ENCODE measurements around the gene DCTPP1. TPM values are rescaled to one million over a fixed set of nuclear protein-coding genes. Genes with fewer than 3 reads are reported as not detected.
A peak's percentile ranks its signal among the peaks of the same experiment; 100 is the strongest.

The DCTPP1 gene
- total and polyA plus RNA-seq, 2 of the 13 experiments (the other 11 are each of a cell fraction or from before 2014, with no cell fraction given) = 54.8 to 74.4 TPM

DNA sequence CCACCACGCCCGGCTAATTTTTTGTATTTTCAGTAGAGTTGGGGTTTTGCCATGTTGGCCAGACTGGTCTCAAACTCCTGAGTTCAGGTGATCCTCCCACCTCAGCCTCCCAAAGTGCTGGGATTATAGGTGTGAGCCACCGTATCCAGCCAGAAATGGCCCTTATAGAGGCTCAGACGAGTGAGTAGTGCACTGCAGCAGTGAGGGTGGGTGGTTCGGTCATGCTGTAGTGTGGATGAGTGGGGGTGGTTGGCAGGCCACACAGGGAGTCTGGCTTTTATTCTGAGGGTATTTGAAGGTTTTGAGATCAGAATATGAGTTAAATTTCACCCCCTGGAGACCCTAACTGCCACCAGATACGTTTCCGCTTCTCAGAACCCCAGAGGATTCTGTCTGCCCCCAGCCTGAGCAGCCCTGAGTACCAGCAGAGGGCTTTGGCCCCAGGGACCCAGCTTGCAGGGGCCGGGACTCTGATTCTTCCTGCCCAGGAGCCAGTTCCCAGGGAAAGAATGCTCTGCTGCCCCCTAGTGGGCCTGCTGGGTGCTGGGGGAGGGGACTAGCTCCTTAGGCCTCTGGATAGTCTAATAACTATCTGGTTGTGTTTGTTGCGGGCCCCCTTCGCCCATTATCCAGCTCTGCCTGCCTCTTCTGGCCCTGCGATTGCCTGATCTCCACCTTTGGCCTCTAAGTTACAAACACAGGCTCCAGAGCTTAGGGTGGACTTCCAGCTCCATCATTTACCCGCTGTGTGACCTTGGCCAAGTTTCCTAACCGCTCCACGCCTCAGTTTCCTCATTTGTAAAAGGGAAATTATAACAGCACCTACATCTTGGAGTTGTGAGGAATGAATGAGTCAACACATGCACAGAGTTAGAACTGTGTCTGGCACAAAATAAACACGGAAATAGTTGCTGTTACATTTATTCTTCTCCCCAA is 20.4 kb downstream of the DCTPP1 start (continued):
- TF ChIP-seq SNAI1 (CRISPR knock-in tag; IDR thresholded peaks at IDR 0.05; ENCODE audit: borderline replicate concordance) (0 out of 2 replicates have a peak, but pooled peaks have one; percentile 57), SUZ12 (IDR thresholded peaks at IDR 0.05; ENCODE audit: low read depth, low read length) (no peak), CBFB (CRISPR knock-in tag; IDR thresholded peaks at IDR 0.05) (no peak; the same call in 1 of the 2 replicates), SMARCE1 (IDR thresholded peaks at IDR 0.05; ENCODE audit: borderline replicate concordance) (no peak), RNF2 (conservative IDR thresholded peaks at IDR 0.05; ENCODE audit: low read depth) (no peak), ZNF441 (CRISPR knock-in tag; IDR thresholded peaks at IDR 0.05; ENCODE audit: borderline replicate concordance) (no peak), GPN1 (CRISPR knock-in tag; IDR thresholded peaks at IDR 0.05; ENCODE audit: borderline replicate concordance) (no peak), ZNF484 (CRISPR knock-in tag; IDR thresholded peaks at IDR 0.05; ENCODE audit: borderline replicate concordance, low read depth) (no peak), HES4 (CRISPR knock-in tag; IDR thresholded peaks at IDR 0.05; ENCODE audit: borderline replicate concordance) (no peak), ZNF558 (CRISPR knock-in tag; IDR thresholded peaks at IDR 0.05; ENCODE audit: borderline replicate concordance) (0 out of 2 replicates have a peak, but pooled peaks have one; percentile 7), SRSF4 (IDR thresholded peaks at IDR 0.05; ENCODE audit: low read depth, low read length, poor library complexity, severe bottlenecking) (no peak)
- TF ChIP-seq, protein P1, sequence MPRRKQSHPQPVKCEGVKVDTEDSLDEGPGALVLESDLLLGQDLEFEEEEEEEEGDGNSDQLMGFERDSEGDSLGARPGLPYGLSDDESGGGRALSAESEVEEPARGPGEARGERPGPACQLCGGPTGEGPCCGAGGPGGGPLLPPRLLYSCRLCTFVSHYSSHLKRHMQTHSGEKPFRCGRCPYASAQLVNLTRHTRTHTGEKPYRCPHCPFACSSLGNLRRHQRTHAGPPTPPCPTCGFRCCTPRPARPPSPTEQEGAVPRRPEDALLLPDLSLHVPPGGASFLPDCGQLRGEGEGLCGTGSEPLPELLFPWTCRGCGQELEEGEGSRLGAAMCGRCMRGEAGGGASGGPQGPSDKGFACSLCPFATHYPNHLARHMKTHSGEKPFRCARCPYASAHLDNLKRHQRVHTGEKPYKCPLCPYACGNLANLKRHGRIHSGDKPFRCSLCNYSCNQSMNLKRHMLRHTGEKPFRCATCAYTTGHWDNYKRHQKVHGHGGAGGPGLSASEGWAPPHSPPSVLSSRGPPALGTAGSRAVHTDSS (CRISPR knock-in tag; conservative IDR thresholded peaks at IDR 0.05) = no peak
- TF ChIP-seq, protein P2, sequence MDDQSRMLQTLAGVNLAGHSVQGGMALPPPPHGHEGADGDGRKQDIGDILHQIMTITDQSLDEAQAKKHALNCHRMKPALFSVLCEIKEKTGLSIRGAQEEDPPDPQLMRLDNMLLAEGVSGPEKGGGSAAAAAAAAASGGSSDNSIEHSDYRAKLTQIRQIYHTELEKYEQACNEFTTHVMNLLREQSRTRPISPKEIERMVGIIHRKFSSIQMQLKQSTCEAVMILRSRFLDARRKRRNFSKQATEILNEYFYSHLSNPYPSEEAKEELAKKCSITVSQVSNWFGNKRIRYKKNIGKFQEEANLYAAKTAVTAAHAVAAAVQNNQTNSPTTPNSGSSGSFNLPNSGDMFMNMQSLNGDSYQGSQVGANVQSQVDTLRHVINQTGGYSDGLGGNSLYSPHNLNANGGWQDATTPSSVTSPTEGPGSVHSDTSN (CRISPR knock-in tag; IDR thresholded peaks at IDR 0.05; ENCODE audit: borderline replicate concordance) = no peak
- TF ChIP-seq, protein P3, sequence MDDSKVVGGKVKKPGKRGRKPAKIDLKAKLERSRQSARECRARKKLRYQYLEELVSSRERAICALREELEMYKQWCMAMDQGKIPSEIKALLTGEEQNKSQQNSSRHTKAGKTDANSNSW (CRISPR knock-in tag; IDR thresholded peaks at IDR 0.05; ENCODE audit: borderline replicate concordance) = 0 out of 2 replicates have a peak, but pooled peaks have one; percentile 32
- TF ChIP-seq, protein P4, sequence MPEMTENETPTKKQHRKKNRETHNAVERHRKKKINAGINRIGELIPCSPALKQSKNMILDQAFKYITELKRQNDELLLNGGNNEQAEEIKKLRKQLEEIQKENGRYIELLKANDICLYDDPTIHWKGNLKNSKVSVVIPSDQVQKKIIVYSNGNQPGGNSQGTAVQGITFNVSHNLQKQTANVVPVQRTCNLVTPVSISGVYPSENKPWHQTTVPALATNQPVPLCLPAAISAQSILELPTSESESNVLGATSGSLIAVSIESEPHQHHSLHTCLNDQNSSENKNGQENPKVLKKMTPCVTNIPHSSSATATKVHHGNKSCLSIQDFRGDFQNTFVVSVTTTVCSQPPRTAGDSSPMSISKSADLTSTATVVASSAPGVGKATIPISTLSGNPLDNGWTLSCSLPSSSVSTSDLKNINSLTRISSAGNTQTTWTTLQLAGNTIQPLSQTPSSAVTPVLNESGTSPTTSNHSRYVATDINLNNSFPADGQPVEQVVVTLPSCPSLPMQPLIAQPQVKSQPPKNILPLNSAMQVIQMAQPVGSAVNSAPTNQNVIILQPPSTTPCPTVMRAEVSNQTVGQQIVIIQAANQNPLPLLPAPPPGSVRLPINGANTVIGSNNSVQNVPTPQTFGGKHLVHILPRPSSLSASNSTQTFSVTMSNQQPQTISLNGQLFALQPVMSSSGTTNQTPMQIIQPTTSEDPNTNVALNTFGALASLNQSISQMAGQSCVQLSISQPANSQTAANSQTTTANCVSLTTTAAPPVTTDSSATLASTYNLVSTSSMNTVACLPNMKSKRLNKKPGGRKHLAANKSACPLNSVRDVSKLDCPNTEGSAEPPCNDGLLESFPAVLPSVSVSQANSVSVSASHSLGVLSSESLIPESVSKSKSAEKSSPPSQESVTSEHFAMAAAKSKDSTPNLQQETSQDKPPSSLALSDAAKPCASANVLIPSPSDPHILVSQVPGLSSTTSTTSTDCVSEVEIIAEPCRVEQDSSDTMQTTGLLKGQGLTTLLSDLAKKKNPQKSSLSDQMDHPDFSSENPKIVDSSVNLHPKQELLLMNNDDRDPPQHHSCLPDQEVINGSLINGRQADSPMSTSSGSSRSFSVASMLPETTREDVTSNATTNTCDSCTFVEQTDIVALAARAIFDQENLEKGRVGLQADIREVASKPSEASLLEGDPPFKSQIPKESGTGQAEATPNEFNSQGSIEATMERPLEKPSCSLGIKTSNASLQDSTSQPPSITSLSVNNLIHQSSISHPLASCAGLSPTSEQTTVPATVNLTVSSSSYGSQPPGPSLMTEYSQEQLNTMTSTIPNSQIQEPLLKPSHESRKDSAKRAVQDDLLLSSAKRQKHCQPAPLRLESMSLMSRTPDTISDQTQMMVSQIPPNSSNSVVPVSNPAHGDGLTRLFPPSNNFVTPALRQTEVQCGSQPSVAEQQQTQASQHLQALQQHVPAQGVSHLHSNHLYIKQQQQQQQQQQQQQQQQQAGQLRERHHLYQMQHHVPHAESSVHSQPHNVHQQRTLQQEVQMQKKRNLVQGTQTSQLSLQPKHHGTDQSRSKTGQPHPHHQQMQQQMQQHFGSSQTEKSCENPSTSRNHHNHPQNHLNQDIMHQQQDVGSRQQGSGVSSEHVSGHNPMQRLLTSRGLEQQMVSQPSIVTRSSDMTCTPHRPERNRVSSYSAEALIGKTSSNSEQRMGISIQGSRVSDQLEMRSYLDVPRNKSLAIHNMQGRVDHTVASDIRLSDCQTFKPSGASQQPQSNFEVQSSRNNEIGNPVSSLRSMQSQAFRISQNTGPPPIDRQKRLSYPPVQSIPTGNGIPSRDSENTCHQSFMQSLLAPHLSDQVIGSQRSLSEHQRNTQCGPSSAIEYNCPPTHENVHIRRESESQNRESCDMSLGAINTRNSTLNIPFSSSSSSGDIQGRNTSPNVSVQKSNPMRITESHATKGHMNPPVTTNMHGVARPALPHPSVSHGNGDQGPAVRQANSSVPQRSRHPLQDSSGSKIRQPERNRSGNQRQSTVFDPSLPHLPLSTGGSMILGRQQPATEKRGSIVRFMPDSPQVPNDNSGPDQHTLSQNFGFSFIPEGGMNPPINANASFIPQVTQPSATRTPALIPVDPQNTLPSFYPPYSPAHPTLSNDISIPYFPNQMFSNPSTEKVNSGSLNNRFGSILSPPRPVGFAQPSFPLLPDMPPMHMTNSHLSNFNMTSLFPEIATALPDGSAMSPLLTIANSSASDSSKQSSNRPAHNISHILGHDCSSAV (CRISPR knock-in tag; IDR thresholded peaks at IDR 0.05; ENCODE audit: borderline replicate concordance) = no peak

Measured in HepG2 (cell line).